ENCODE data around the gene POLR1D.

GRCh38 chr13:27578121-27579030 lies 43.3 kb upstream of the POLR1D start:
- TF ChIP-seq CTCF (IDR thresholded peaks at IDR 0.05): no peak
- TF ChIP-seq EP300 (IDR thresholded peaks at IDR 0.05): no peak
